BE2C (cell line): ENCODE data around the gene YARS1.

Experiments
- DNase-seq: peaks from one replicate; pipeline ENCODE4 v3.0.0-alpha.2; 2020
- H3K27me3 ChIP-seq: fragments of 250-450 bp; sonication (Bioruptor Pico); 2 replicates; pipeline ENCODE4 v1.5.1; 2020; ENCODE audit warnings: mild to moderate bottlenecking
- H3K36me3 ChIP-seq: fragments of 250-450 bp; sonication (Bioruptor Pico); 2 replicates; pipeline ENCODE4 v1.5.1; 2020; ENCODE audit warnings: mild to moderate bottlenecking
- H3K4me1 ChIP-seq: fragments of 250-450 bp; sonication (Bioruptor Pico); 2 replicates; pipeline ENCODE4 v1.5.1; 2020
- H3K4me3 ChIP-seq: 2 replicates; pipeline ENCODE4 v1.5.1; 2011; ENCODE audit warnings: low read depth, low read length
- H3K9me3 ChIP-seq: fragments of 250-450 bp; sonication (Bioruptor Pico); 2 replicates; pipeline ENCODE4 v1.5.1; 2020
- CTCF ChIP-seq: IDR thresholded peaks from 2 replicates; pipeline ENCODE4 v1.5.1; 2012; ENCODE audit warnings: mild to moderate bottlenecking, low read depth, low read length

Gene YARS1

GRCh38 chr1:32861904-32862695 is 44.9 kb upstream of the YARS1 start:
- Histone ChIP-seq H3K4me3 (no peak overlapping the region), H3K9me3 (no peaks in the 10 kb centered on the region), H3K4me1 (no peaks in the 10 kb centered on the region), H3K27me3 (no peaks in the 10 kb centered on the region), H3K36me3 (no peaks in the 10 kb centered on the region)
- no peak for DNase-seq
- no peak for TF ChIP-seq CTCF

- Histone ChIP-seq H3K36me3 (no peaks in the 10 kb centered on the region), H3K4me1 (no peaks in the 10 kb centered on the region), H3K9me3 (no peaks in the 10 kb centered on the region), H3K27me3 (no peaks in the 10 kb centered on the region), H3K4me3 (no peak overlapping the region)
- no peak for DNase-seq
- no peak for TF ChIP-seq CTCF
Measured at GRCh38 chr1:32860566-32860965, 43.4 kb upstream of the YARS1 start.

- no peak for DNase-seq
- no peak overlapping the region for H3K4me3 ChIP-seq
- H3K36me3 ChIP-seq: no peaks in the 10 kb centered on the region
- H3K9me3 ChIP-seq: no peaks in the 10 kb centered on the region
- no peaks in the 10 kb centered on the region for H3K4me1 ChIP-seq
- no peaks in the 10 kb centered on the region for H3K27me3 ChIP-seq
- no peak for TF ChIP-seq CTCF
Measured at GRCh38 chr1:32859915-32860314, 42.8 kb upstream of the YARS1 start.

- no peaks in the 10 kb centered on the region for H3K27me3 ChIP-seq
- no peaks in the 10 kb centered on the region for H3K36me3 ChIP-seq
- H3K4me3 ChIP-seq: no peak overlapping the region
- no peak for TF ChIP-seq CTCF
- H3K4me1 ChIP-seq: no peaks in the 10 kb centered on the region
- no peak for DNase-seq
- no peaks in the 10 kb centered on the region for H3K9me3 ChIP-seq
Measured at GRCh38 chr1:32858791-32859190, 41.6 kb upstream of the YARS1 start.

GRCh38 chr1:32858136-32858535 is 41.0 kb upstream of the YARS1 start:
- Histone ChIP-seq H3K36me3 (no peaks in the 10 kb centered on the region), H3K9me3 (no peaks in the 10 kb centered on the region), H3K27me3 (no peaks in the 10 kb centered on the region), H3K4me3 (no peak overlapping the region), H3K4me1 (no peaks in the 10 kb centered on the region)
- no peak for DNase-seq
- no peak for TF ChIP-seq CTCF

- no peak for TF ChIP-seq CTCF
- Histone ChIP-seq H3K27me3 (no peaks in the 10 kb centered on the region), H3K36me3 (no peaks in the 10 kb centered on the region)
Measured at GRCh38 chr1:32855861-32856617, 38.9 kb upstream of the YARS1 start.

More at GRCh38 chr1:32855861-32856617, 38.9 kb upstream of the YARS1 start:
- no peak overlapping the region for H3K4me3 ChIP-seq
- no peak for DNase-seq
- H3K9me3 ChIP-seq: no peaks in the 10 kb centered on the region
- no peaks in the 10 kb centered on the region for H3K4me1 ChIP-seq
